Muscle of leg (tissue), 11 donors: ENCODE results near the gene ELMO1. TPM values are rescaled to one million over a fixed set of nuclear protein-coding genes. Genes with fewer than 3 reads are reported as not detected.
A peak's percentile ranks its signal among the peaks of the same experiment; 100 is the strongest.

Experiments
- DNase-seq: peaks from one replicate; pipeline ENCODE4 v3.0.0; 2013
- H3K27ac ChIP-seq: one replicate; pipeline ENCODE4 v1.5.1; 2013; ENCODE audit warnings: mild to moderate bottlenecking, low read length, control low read depth
- H3K27me3 ChIP-seq: one replicate; pipeline ENCODE4 v1.6.1; 2013; ENCODE audit warnings: low read length; ENCODE audit not compliant: control insufficient read depth, insufficient read depth
- H3K36me3 ChIP-seq: one replicate; pipeline ENCODE4 v1.6.1; 2013; ENCODE audit warnings: low read length; ENCODE audit not compliant: control insufficient read depth, insufficient read depth
- H3K4me1 ChIP-seq: one replicate; pipeline ENCODE4 v1.6.1; 2013; ENCODE audit warnings: low read length; ENCODE audit not compliant: control insufficient read depth, insufficient read depth
- H3K4me3 ChIP-seq: one replicate; pipeline ENCODE4 v1.5.1; 2013; ENCODE audit warnings: low read length, control low read depth
- H3K9me3 ChIP-seq: replicated peaks from 2 replicates; pipeline ENCODE4 v1.6.1; 2013; ENCODE audit warnings: low read depth, low read length; ENCODE audit not compliant: control insufficient read depth
- WGBS: methylation state at CpG from one replicate; pipeline ENCODE4 v1.1.5; 2013; ENCODE audit warnings: missing lambda C conversion rate; ENCODE audit not compliant: insufficient coverage; 5-methylcytosine and 5-hydroxymethylcytosine counted together
- polyA plus RNA-seq, 8 donors: library from polyadenylated mRNA; unstranded; fragments of 120-200 nt; gene quantifications; one replicate each; pipeline versions ENCODE4 v1.2.1 to v1.2.3, GENCODE V29; 2013; ENCODE audit warnings: inconsistent platforms in 1 of 8, low replicate concordance in 1 of 8; ENCODE audit not compliant: insufficient read length in 8 of 8, insufficient read depth in 1 of 8
- total RNA-seq: library from RNA; stranded (reverse); fragments of 120-200 nt; gene quantifications from one replicate; pipeline ENCODE4 v1.2.4, GENCODE V29; 2013

The ELMO1 gene
- total and polyA plus RNA-seq, 9 donors, result 20.3 to 40.7 (median 25.0) TPM

GRCh38 chr7:37236906-37237305 is 211.8 kb downstream of the ELMO1 start:
- no peaks in the 10 kb centered on the region for H3K9me3 ChIP-seq
- H3K4me1 ChIP-seq, result no peaks in the 10 kb centered on the region
- H3K36me3 ChIP-seq, result no peaks in the 10 kb centered on the region
- no peak overlapping the region for H3K27ac ChIP-seq
- H3K27me3 ChIP-seq, result no peaks in the 10 kb centered on the region
- no peak for DNase-seq
- no CpG with 5 or more reads among the region's 1 CpG for WGBS
- H3K4me3 ChIP-seq, result no peak overlapping the region

DNA sequence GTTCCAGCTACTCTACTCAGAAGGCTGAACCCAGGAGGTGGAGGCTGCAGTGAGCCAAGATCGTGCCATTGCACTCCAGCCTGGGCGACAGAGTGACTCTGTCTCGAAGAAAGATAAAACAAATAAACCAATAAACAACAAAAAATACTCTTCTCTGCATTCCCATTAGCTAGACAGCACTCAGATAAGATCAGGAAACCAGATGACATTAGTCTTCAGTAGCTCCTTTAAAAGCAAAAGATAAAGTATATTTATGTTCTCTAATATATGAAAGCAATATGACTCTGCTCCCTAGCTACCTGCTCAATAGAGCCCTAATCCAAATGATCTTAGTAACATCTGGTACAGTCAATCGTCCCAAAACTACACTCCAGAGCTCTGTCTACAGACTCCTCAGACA is 212.9 kb downstream of the ELMO1 start:
- H3K36me3 ChIP-seq, result no peaks in the 10 kb centered on the region

GRCh38 chr7:37234928-37235327 is 213.7 kb downstream of the ELMO1 start:
- H3K36me3 ChIP-seq, result no peaks in the 10 kb centered on the region
- DNase-seq, result peak; percentile 35
- no CpG with 5 or more reads among the region's 1 CpG for WGBS
- no peaks in the 10 kb centered on the region for H3K4me1 ChIP-seq
- no peak overlapping the region for H3K4me3 ChIP-seq
- H3K27me3 ChIP-seq, result no peaks in the 10 kb centered on the region
- no peaks in the 10 kb centered on the region for H3K9me3 ChIP-seq
- no peak overlapping the region for H3K27ac ChIP-seq

More for the DNA sequence above, 212.9 kb downstream of the ELMO1 start:
- no peaks in the 10 kb centered on the region for H3K9me3 ChIP-seq
- no peak overlapping the region for H3K27ac ChIP-seq
- DNase-seq, result no peak
- no peaks in the 10 kb centered on the region for H3K4me1 ChIP-seq
- H3K4me3 ChIP-seq, result no peak overlapping the region
- H3K27me3 ChIP-seq, result no peaks in the 10 kb centered on the region
- no CpG with 5 or more reads among the region's 4 CpGs for WGBS

- no peaks in the 10 kb centered on the region for H3K36me3 ChIP-seq
- H3K9me3 ChIP-seq, result no peaks in the 10 kb centered on the region
- H3K4me3 ChIP-seq, result no peak overlapping the region
- H3K4me1 ChIP-seq, result no peaks in the 10 kb centered on the region
- no peak for DNase-seq
- no peaks in the 10 kb centered on the region for H3K27me3 ChIP-seq
- no peak overlapping the region for H3K27ac ChIP-seq
- WGBS, result 83% methylated on average over 1 of the region's 3 CpGs
Observed at GRCh38 chr7:37234334-37234733, 214.3 kb downstream of the ELMO1 start.

DNA sequence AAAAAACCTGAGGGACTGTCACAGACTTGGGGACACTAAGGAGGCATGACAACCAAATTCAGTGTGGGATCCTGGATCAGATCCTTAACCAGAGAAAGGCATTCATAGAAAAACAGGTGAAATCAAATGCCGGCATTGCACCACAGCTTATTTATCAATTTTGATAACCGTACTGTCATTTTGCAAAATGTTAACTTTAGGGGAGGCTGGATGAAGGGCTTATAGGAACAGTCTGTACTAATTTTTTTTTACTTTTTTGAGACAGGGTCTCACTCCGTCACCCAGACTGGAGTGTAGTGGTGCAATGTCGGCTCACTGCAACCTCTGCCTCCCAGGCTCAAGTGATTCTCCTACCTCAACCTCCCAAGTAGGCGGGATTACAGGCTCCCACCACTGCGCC is 217.1 kb downstream of the ELMO1 start:
- Histone ChIP-seq H3K4me1 (no peaks in the 10 kb centered on the region), H3K36me3 (no peaks in the 10 kb centered on the region), H3K27me3 (no peaks in the 10 kb centered on the region), H3K9me3 (no peaks in the 10 kb centered on the region), H3K27ac (no peak overlapping the region), H3K4me3 (no peak overlapping the region)
- DNase-seq, result no peak
- WGBS, result 100% methylated on average over 3 of the region's 6 CpGs

DNA sequence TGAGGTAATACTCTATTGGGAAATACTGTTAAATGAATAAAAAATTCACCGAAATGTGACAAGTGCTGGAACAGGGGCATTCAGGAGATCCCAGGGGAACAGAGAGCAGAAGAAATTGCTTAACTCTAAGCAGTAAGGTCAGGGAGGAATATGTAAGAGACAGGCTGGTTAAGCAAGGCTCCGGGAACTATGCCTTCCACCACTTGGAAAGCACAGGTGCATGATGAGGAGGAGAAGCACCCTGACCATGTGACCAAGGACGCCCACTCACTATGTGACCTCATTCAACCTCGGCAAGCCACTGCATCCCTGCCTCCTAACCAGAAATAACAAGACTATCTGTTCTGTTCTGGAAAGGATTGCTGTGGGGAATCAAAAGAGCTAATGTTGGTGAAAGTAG is 218.4 kb downstream of the ELMO1 start:
- H3K27me3 ChIP-seq, result no peaks in the 10 kb centered on the region
- no peak overlapping the region for H3K4me3 ChIP-seq
- H3K36me3 ChIP-seq, result no peaks in the 10 kb centered on the region
- DNase-seq, result no peak
- no peak overlapping the region for H3K27ac ChIP-seq
- 50% methylated on average over 1 of the region's 4 CpGs for WGBS
- no peaks in the 10 kb centered on the region for H3K9me3 ChIP-seq
- peaks cover 2% of the 10 kb centered on the region for H3K4me1 ChIP-seq

DNA sequence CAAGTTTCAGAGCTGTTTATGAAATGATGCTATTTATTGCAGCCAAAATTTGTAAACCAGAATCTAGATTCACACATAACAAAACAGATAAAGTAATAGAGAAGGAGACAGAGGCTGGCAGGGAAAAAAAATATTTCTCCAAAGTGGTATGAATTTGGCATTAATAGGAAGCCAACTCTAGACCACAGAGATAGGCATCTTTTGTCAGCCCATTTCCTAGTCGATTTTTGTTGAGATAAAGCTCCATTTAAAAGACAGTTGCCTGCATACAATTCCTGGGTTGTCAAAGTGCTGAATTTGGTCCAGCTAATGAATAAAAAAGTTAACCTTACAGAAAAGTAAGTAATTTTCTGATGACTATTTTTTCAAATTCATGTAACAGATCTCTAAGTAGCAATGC is 219.3 kb downstream of the ELMO1 start:
- Histone ChIP-seq H3K4me1 (peaks cover 6% of the 10 kb centered on the region), H3K4me3 (no peak overlapping the region), H3K36me3 (no peaks in the 10 kb centered on the region), H3K9me3 (no peaks in the 10 kb centered on the region), H3K27me3 (no peaks in the 10 kb centered on the region), H3K27ac (no peak overlapping the region)
- no peak for DNase-seq
- WGBS, result no CpG with 5 or more reads among the region's 1 CpG

DNA sequence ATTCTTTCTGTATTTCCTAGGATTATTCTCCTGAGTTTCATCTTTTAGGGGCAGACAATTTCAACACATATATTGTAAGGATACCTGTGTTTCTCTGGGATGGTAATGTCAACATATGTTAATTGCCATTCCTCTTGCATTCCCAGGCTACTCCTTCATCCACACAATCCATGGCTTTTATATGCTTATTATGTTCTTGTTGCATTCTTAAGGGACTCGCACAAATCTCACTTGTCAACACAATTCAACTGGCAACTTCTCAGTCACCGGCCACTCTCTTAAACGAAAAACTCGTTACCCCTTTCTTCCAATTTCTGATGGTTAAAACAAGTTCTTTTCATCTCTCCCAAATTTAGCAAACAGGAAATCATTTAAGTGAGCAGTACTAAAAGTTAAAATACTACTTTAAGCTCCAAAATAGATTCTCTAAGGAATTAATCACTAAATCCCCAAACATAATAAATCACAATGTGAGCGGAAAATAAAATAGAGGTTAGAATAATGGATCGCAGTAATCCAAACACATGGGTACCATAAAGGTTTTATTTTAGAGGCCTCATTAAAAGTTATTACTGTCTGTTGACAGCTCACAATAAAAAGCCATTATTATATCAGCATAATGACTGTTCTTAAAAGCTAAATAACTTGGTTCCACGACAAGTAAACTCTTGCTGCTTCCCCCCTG is 223.2 kb downstream of the ELMO1 start:
- Histone ChIP-seq H3K27me3 (no peaks in the 10 kb centered on the region), H3K4me3 (no peak overlapping the region), H3K4me1 (peaks cover 6% of the 10 kb centered on the region), H3K27ac (no peak overlapping the region), H3K36me3 (peaks cover 10% of the 10 kb centered on the region), H3K9me3 (no peaks in the 10 kb centered on the region)
- no peak for DNase-seq
- WGBS, result no CpG with 5 or more reads among the region's 7 CpGs

DNA sequence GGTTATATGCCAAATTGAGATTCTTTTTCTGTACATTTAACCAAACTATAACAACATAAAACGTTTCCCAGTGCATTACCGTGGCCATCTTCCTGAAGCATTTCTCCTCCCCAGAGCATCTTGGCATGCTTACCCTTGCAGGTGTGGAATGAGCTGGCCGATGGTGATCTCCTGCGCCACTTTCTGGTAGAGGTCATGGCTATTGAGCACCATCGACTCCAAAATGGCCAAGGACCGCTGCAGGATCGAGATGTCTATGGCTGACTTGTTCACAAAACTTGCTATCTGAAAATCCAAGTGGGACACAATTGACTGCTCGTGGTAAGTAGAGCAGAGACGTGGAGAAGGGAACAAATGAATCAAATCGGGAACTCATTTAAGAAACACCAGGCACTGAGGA is 223.9 kb downstream of the ELMO1 start:
- WGBS, result 79% methylated on average over 6 of the region's 10 CpGs
- H3K27me3 ChIP-seq, result no peaks in the 10 kb centered on the region
- DNase-seq, result no peak

GRCh38 chr7:37220664-37221063 is 228.0 kb downstream of the ELMO1 start:
- DNase-seq, result no peak
- Histone ChIP-seq H3K4me1 (peaks cover 11% of the 10 kb centered on the region), H3K36me3 (peaks cover 10% of the 10 kb centered on the region), H3K27me3 (no peaks in the 10 kb centered on the region), H3K27ac (no peak overlapping the region), H3K9me3 (no peaks in the 10 kb centered on the region), H3K4me3 (no peak overlapping the region)
- no CpG with 5 or more reads among the region's 6 CpGs for WGBS

More for the DNA sequence above, 223.9 kb downstream of the ELMO1 start:
- peaks cover 6% of the 10 kb centered on the region for H3K4me1 ChIP-seq
- H3K36me3 ChIP-seq, result peaks cover 10% of the 10 kb centered on the region
- H3K27ac ChIP-seq, result no peak overlapping the region
- H3K4me3 ChIP-seq, result no peak overlapping the region
- H3K9me3 ChIP-seq, result no peaks in the 10 kb centered on the region

GRCh38 chr7:37218956-37219355 is 229.7 kb downstream of the ELMO1 start:
- Histone ChIP-seq H3K4me3 (no peak overlapping the region), H3K36me3 (peaks cover 10% of the 10 kb centered on the region), H3K4me1 (peaks cover 7% of the 10 kb centered on the region), H3K27ac (peak overlapping the region; percentile 7), H3K27me3 (no peaks in the 10 kb centered on the region), H3K9me3 (no peaks in the 10 kb centered on the region)
- DNase-seq, result no peak
- no CpG with 5 or more reads among the region's 3 CpGs for WGBS
